GM23338 (cell line): Measurements from ENCODE around the gene TAGAP.

Source experiments
- CTCF ChIP-seq, 2 experiments: fragments of 200-600 bp in 1 of 2; sonication (generic) in 1 of 2; conservative IDR thresholded peaks; 2 replicates each; pipeline versions ENCODE4 v1.5.1 to v1.6.1; 2016 to 2017; ENCODE audit warnings: antibody characterized with exemption in 2 of 2, low read depth in 2 of 2, mild to moderate bottlenecking in 2 of 2, moderate library complexity in 1 of 2
- ETS1 ChIP-seq: IDR thresholded peaks from 2 replicates; pipeline ENCODE4 v1.6.1; 2016; ENCODE audit warnings: antibody characterized with exemption
- EZH2 ChIP-seq: fragments of 200-600 bp; sonication (generic); IDR thresholded peaks from one replicate; pipeline ENCODE4 v1.8.0; 2017; ENCODE audit warnings: antibody characterized with exemption, mild to moderate bottlenecking, low read depth; ENCODE audit not compliant: unreplicated experiment
- EZH2phosphoT487 ChIP-seq: fragments of 200-600 bp; sonication (generic); IDR thresholded peaks from one replicate; pipeline ENCODE4 v1.8.1; 2018; ENCODE audit warnings: antibody characterized with exemption; ENCODE audit not compliant: unreplicated experiment
- NANOG ChIP-seq: IDR thresholded peaks from 2 replicates; pipeline ENCODE4 v1.6.1; 2016; ENCODE audit warnings: antibody characterized with exemption, borderline replicate concordance
- POLR2AphosphoS5 ChIP-seq: IDR thresholded peaks from 2 replicates; pipeline ENCODE4 v1.6.1; 2016; ENCODE audit warnings: antibody characterized with exemption, low read depth
- REST ChIP-seq: IDR thresholded peaks from one replicate; pipeline ENCODE4 v1.6.1; 2018; ENCODE audit warnings: antibody characterized with exemption; ENCODE audit not compliant: unreplicated experiment
- STAT1 ChIP-seq: IDR thresholded peaks from one replicate; pipeline ENCODE4 v1.6.1; 2016; ENCODE audit warnings: antibody characterized with exemption; ENCODE audit not compliant: unreplicated experiment
- ZNF114 ChIP-seq: fragments of 250-450 bp; sonication (Bioruptor Pico); IDR thresholded peaks from 2 replicates; pipeline ENCODE4 v1.5.0; 2020; ENCODE audit warnings: mild to moderate bottlenecking, moderate library complexity

- TF ChIP-seq EZH2 (no peak), CTCF (conservative IDR thresholded peaks at IDR 0.05; ENCODE audit: low read depth in 2 of 2) (no peak), EZH2phosphoT487 (no peak), ZNF114 (no peak), POLR2AphosphoS5 (no peak), STAT1 (no peak), ETS1 (no peak), REST (no peak), NANOG (no peak)
Observed at GRCh38 chr6:159014406-159014805, 30.4 kb downstream of the TAGAP start.
